ENCODE data around the gene DLGAP1.
"Not testable (repeated sequence)": the region's sequence is repeated elsewhere in the genome, so short reads cannot be mapped to it uniquely, and the experiment has no call there.

DLGAP1 gene

DNA sequence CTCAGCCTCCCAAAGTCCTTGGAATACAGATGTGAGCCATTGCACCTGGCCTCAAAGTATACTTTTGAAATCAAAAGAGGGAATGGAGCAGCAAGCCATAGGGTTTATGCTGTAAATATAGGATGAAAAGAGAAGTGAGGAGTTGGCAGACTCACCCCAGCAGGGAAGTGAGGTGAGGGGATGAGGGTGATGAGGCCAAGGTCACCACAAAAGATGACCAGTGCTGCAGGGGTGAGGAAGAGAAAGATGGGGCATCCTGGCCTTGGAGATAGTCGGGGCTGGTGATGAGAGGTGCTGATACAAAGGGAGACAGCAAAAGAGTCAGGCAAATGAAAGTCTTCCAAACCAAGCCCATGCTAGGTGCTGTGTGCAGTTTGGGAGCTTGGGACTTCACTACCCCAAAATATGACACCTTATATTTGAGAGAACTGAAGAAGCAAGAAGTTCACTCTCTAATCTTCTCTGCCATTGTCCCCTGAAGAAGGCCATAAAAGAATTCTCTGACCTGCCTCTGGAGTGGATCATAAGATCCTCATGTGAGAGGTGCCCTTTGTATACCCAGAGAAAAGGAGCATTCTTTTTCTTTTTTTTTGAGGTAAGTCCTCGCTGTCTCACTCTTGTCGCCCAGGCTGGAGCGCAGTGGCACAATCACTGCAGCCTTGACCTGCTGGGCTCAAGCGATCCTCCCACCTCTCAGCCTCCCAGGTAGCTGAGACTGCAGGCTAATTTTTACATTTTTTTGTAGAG lies 974.1 kb downstream of the DLGAP1 start:
- DNase-seq (ENCODE audit: low read depth, low spot score): no peak

DNA sequence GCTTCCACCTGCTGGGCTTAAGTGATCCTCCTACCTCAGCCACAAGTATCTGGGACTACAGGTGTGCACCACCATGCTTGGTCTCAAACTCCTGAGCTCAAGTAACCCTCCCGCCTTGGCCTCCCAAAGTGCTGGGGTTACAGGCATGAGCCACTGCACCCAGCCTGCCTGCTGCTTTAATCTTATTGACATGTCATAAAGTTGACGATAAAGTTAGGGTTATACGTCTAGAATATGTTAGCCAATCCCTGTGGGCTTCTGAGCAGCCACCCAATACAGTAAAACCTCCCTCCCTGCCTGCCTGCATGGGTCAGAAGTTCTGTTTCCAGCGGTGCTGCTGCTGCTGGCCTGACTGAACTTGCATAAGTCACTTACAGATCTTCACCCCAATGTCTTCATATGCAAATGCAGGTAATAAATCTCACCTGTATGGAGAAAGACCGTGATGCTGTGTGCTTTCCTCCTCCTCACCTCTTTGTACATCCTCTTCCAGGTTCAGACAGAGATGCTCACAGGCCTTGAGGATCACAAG lies 975.1 kb downstream of the DLGAP1 start:
- DNase-seq (ENCODE audit: low read depth, low spot score): no peak

DNA sequence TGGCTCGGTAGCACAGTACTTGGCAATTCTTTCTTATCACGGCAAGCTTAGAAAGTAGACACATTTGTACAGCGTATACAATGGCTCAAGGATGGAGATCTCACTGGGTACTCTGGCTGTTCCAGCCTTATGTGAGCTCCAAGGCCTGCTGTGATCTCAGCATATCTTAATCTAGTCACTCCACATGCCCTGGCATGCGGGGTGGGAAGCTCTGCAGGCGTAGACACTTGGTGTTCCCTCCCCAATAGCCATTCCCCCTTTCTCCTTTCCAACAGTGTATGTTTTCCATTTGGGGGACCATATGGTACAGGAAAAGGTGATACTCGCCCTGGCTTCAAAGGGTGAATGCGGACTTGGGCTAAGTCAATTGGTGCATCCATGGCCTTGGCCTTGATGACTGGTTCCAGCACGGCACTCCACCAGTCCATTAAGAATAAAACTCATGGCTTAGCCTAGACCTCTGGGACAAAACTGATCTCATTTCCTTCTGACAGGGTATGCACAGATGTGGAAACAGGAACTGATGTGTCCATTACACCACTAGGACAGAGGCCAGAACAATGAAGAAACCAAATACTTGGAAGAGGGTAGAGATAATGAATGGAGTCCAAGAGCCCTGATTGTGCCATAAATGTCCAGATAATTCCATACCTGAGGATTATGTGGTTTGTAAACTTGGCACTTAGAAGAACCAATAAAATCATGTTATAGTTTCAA lies 976.7 kb downstream of the DLGAP1 start:
- DNase-seq (ENCODE audit: low read depth, low spot score): no peak

DNA sequence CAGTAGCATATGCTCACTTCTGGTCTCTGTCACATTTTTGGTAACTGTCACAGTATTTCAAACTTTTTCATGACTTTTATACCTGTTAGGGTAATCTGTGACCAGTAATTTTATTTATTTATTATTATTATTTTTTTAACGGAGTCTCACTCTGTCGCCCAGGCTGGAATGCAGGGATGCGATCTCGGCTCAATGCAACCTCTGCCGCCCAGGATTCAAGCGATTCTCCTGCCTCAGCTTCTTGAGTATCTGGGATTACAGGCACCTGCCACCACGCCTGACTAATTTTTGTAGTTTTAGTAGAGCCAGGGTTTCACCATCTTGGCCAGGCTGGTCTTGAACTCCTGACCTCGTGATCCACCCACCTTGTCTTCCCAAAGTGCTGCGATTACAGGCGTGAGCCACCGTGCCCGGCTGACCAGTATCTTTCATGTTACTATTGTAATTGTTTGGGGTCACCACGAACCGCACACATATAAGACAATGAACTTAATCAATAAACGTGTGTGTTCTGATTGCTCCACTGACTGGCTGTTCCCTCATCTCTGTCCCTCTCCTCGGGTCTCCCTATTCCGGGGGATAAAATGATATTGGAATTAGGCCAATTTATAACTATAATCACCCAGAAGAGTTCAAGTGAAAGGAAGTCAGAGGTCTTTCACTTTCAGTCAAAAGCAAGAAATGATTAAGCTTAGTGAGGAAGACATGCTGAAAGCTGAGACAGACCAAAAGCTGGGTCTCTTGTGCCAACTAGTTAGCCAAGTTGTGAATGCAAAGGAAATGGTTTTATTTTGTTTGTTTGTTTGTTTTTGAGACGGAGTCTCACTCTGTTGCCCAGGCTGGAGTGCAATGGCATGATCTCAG lies 982.2 kb downstream of the DLGAP1 start:
- no peak for DNase-seq (ENCODE audit: low read depth, low spot score)

DNA sequence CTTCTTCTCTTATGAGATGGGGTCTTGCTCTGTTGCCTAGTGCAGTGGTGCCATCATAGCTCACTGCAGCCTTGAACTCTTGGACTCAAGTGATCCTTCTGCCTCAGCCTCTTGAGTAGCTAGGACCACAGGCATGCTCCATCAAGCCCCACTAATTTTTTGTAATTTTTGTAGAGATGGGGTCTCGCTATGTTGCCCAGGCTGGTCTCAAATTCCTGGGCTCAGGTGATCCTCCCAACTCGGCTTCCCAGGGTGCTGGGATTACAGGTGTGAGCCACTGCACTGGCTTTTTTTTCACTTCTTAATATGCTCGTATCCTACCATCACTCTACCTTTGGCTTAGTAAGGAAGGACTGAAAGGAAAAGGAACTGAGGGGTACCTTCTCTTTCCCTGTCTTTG lies 983.0 kb downstream of the DLGAP1 start:
- DNase-seq (ENCODE audit: low read depth, low spot score): not testable (repeated sequence)

DNA sequence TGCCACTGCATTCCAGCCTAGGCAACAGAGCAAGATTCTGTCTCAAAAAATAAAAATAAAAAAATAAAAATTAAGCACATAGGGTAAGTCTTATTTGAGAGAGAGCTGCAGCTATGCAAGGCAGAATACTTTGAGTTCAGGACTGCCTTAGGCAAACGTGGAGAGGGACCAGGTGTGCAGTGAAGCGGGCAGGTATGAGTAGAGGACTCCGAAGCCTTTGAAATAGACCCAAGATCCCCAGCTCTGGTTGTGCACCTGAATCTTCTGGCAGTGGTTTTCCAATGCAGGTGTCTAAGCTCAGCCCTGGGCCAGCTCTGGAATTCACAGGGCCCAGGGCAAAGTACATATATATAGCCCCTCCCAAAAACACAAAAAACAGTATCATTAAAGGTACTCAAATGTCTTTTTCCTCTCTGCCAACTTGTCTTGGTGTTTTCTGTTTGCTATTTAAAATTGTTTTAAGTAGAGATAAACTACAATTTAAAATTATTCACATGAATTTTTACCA lies 983.9 kb downstream of the DLGAP1 start:
- no peak for DNase-seq (ENCODE audit: low read depth, low spot score)

DNA sequence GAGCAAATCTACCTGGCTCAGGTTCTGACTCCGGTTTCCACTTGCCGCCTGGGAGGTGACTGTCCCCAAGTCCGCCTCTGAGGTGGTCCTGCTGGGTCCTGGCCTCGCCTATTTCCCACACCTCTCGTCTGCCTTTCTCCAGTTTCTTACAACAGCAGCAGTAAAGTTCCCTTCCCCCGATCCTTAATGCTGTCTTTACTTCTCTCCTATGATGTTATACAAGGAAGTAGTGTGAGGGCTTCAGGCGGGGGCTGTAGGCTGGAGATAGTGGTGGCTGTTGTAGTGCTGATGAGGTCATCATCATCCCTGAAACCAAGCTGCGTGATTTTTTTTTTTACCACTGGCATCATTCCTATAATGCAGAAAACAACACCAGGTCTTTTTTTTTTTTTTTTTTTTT lies 986.3 kb downstream of the DLGAP1 start:
- DNase-seq (ENCODE audit: low read depth, low spot score): no peak

DNA sequence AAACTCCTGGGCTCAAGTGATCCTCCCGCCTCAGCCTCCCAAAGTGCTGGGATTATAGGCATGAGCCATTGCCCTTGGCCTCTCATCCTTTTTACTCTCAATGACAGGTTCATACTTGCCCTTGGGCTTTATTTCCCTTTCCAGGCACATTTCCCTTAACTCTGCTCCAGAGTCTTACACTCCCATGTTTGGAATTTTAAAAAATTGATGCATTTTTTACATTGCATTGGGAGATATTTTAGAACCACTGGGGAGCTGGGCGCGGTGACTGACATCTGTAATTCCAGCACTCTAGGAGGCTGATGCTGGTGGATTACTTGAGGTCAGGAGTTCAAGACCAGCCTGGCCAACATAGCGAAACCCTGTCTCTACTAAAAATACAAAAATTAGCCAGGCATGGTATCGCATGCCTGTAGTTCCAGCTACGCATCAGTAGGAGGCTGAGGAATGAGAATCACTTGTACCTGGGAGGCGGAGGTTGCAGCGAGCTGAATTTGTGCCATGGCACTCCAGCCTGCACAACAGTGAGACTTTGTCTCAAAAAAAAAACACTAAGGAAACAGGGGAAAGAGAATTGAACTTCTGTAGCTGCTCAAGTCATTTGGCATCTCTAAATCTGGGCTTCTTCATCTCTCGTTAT lies 986.9 kb downstream of the DLGAP1 start:
- DNase-seq (ENCODE audit: low read depth, low spot score): no peak

DNA sequence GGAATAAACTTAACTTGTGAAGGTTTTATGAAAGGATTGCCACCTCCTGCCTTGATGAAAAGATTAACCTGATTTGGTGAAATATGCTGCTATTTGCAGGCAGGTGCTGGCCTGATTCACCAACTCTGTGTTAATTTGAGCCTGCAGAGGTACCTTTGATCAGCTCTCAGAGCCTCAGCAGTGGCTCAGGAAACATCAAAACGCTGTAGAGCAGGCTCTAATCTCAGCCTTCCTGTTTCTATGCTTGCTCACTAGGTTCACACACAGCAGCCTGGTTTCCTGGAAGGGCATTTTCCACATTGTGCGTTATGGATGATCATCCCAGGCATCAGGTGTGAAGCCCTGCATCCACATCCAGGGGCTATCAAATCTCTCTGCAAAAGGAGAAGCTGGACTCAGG lies 988.2 kb downstream of the DLGAP1 start:
- DNase-seq (ENCODE audit: low read depth, low spot score): no peak

DNA sequence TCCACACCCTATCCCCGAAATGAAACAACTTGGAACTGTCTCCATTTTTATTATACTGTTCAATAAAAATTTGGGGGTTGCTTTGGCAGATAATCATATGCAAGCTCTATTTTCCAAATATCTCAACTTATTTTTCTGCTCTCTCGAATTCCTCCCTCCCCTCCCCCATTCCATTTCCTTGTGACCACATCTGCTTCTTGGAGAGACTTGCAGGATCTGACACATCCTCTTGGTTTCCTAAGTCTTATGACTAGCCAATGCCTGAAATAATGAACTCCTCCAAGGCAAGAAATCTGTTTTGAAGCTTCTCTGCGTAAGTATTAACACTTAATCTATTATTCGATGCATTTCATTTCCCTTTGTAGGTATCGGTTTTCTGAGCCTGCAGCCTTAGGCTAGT lies 989.1 kb downstream of the DLGAP1 start:
- DNase-seq (ENCODE audit: low read depth, low spot score): no peak

DNA sequence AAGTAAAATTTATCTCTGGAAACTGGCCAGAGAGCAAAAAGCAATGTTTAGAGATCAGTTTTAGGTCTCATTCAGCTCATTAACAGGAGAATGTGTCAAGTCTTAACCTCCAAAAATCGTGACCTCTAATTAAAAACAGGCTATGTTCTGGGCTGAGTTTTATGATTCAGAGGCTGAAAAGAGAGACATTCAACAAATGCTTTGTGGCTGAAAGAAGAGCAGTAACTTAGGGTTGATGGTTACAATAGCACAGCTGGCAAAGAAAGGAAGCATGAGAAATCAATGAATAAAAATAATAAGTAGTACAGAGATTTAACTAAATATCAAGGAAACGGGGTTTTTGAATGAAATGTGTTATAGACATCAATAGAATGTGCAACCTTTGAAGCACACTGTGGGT lies 992.1 kb downstream of the DLGAP1 start:
- DNase-seq (ENCODE audit: low read depth, low spot score): no peak

DNA sequence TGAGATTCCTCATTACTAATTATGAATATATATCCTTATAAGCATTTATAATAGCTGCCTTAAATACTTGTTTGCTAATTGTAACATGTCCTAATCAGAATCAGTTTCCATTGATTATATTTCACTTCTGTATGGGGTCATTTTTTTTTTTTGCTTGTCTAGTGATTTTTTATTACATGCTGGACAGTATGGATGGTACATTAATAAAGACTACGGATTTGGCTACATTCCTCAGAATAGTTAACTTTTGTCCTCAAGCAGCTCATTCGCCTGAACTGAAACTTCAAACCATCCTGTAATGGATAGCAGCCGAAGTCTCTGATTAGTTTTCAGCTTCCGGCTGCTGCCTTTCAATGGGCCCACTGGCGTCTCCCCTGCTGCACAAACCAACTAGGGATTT lies 993.4 kb downstream of the DLGAP1 start:
- DNase-seq (ENCODE audit: low read depth, low spot score): no peak

DNA sequence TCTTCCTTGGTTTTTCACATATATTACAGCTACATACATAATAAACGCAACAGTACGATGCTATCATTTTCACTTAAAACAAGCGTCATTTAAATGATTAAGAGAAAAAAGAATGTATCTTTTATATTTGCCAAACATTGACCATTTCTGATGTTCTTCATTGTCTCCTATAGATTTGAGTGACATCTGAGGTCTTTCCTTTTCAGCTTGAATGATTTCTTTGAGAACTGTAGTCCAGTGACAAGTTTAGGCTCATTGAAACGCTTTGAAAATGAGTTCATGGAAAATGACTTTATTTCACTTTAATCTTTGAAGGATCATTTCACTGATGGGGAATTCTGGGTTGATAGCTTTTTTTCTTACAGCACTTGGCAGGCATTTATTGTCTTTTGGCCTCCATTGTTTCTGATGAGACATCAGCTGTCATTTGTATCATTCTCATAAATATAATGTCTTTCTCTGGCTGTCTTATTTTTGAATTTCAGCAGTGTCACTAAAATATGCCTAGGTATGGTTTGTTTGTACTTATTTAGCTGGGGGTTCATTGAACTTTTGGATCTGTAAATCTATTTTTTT lies 994.2 kb downstream of the DLGAP1 start:
- DNase-seq (ENCODE audit: low read depth, low spot score): no peak

DNA sequence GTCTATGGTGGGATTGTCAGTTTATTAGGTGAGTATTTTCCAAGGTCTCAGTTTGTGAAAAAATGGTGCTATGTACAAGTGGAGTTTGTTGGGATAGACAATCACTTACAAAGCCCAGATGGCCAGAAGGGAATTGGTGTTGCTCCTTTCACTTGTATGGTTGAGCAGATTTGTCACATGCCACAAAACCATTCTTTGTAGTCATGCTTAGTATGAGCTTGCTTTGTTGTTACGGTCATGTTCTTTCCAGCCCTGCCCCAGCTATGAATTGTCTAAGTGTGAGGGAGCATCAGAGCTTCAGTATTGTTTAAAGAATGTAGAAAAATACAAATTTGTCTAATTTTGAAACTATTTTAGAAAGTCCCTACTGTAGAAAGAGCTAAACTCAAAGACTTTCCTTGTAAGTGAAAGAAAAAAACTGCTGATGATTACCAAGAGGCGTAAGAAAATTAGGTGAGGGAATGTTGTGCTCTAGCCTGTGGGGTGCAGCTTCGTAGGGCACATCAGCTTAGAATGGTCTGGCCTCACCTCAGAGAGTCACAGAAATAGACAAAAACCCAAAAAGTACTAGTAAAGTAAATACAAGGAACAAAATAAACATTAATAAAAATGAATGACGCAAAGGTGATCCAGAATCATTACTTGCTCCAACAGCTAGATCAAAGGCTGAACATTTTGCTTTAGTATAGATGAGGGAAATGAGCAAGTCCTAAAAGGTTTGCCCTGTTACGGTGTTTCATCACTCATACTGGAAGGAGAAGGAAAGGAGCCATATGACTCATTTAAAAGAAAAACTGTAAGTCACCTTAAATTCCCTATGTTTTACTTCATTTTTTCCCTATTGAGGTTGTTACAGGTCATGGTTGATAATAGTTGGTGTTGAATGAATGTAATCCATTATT lies 995.9 kb downstream of the DLGAP1 start:
- no peak for DNase-seq (ENCODE audit: low read depth, low spot score)

DNA sequence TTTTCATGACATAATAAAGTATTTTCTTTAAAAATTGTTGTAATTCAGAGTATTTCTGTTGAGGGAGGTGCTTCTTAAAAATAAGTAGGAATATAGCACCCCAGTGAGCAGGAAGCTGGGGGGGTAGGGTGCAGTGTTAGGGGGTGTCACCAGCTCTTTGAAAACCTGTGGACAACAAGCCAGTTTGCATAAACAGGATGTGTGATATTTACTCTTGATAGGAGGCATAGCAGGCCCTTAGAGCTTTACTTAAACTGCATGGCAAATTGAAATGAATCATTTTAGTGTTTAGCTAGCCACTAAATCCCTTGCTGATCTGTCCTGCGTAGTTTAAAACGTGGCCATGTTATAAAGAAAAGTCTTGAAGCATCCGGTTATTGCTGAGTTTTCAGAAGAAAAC lies 996.7 kb downstream of the DLGAP1 start:
- DNase-seq (ENCODE audit: low read depth, low spot score): no peak

DNA sequence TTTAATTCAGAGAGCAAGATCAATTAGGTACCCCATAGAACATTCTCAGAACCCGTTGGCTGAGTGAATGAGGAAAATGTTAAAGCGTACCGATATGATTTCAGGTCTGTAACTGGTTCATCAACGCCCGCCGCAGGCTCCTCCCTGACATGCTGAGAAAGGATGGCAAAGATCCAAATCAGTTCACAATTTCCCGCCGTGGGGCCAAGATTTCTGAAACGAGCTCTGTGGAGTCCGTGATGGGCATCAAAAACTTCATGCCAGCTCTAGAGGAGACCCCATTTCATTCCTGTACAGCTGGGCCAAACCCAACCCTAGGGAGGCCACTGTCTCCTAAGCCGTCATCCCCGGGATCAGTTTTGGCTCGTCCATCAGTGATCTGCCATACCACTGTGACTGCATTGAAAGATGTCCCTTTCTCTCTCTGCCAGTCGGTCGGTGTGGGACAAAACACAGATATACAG lies 997.8 kb downstream of the DLGAP1 start:
- DNase-seq (ENCODE audit: low read depth, low spot score): no peak

DNA sequence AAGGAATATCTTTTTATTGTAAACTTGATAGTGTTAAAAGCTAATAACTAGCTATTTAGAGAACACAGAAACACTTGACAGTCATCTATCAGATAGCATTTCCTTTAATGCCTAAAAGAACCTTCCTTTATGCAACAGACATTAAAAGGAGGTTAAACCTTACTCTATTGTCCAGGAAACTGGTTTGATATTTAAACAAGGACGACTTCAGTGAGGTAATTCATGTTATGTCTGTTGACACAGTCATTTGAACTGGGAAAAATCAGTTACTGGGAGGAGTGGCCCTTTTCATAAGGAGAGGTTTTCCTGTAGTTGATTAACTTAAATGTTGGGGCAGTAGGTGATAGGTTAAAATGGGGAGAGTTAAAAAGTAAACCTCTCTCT lies 998.4 kb downstream of the DLGAP1 start:
- DNase-seq (ENCODE audit: low read depth, low spot score): no peak

DNA sequence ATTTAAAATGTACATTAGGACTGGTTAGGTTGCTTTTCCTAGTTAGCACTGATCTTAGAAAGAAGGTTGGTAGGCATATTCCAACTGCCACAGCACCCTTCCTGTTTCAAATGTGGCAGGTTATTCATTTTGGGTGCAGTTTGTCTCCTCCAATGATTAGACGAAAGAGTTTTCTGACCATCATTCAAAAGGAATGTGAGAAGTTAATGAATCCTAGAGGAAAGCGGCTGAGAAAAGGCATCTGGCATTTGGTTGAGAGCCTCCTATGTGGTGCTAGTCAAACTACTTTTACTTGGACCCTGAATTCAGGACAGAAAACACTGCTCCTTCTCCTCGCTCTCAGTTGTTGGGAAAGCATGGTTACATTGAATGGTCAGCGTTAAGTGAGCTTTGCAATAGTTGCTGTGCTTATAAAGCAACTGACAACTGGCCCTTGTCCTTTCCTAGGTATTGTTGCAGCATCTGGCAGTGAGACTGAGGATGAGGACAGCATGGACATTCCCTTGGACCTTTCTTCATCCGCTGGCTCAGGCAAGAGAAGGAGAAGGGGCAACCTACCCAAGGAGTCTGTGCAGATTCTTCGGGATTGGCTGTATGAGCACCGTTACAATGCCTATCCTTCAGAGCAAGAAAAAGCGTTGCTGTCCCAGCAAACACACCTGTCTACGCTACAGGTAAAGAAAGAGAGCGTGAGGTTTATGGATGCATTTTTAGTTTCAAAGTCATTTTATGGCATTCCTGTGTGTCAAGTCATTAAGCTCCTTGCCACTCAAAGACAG lies 999.0 kb downstream of the DLGAP1 start:
- no peak for DNase-seq (ENCODE audit: low read depth, low spot score)

DNA sequence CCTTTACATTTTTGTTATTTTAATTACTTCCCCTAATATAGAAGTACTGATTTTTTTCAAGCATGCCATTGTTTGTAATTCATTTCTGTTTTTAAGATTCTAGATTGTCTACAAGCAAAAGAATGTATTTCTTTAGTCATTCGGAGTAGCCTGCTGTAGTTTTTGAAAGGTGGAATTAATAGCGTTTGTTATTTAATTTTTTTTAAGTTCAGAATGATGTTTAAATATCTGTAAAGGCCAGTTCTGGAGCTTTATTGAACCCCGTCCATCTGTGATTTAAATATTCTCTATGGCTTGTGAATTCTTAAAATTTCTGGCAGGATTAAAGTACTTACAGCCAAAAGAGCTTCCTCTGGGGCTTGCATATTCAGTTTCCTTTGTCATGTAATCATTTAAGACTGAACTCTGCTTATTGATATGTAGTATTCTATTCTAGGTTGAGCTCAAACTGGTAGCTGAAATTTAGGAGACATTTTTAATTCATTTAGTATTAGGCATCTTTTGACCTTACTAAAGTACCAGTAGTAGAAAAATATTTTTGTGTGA lies 999.9 kb downstream of the DLGAP1 start:
- no peak for DNase-seq (ENCODE audit: low read depth, low spot score)

All from activated CD4-positive, CD25-positive, alpha-beta regulatory T cell treated with anti-CD3 and anti-CD28 coated beads, Interleukin-2, amount 50 U/mL, for 16 hours (primary cell).